Inferior parietal cortex (tissue), 1 donor: ENCODE results near the gene TRPV2.
A peak's percentile ranks its signal among the peaks of the same experiment; 100 is the strongest.
"Not testable (repeated sequence)": the region's sequence is repeated elsewhere in the genome, so short reads cannot be mapped to it uniquely, and the experiment has no call there.

ENCODE experiments used
- DNase-seq: peaks from one replicate; pipeline ENCODE4 v3.0.0-alpha.2; 2016; ENCODE audit errors: extremely low spot score

TRPV2 gene

GRCh38 chr17:16435925-16436886, 20.8 kb downstream of the TRPV2 start:
- DNase-seq = no peak

- DNase-seq = no peak
Measured at GRCh38 chr17:16437083-16437482, 21.7 kb downstream of the TRPV2 start.

GRCh38 chr17:16438173-16438556, 22.8 kb downstream of the TRPV2 start:
- no peak for DNase-seq

GRCh38 chr17:16438557-16439302, 23.4 kb downstream of the TRPV2 start:
- DNase-seq = peak; percentile 98

- no peak for DNase-seq
Measured at GRCh38 chr17:16439303-16439791, 24.0 kb downstream of the TRPV2 start.

GRCh38 chr17:16439811-16440351, 24.5 kb downstream of the TRPV2 start:
- DNase-seq = no peak

GRCh38 chr17:16440354-16440753, 25.0 kb downstream of the TRPV2 start:
- not testable (repeated sequence) for DNase-seq

- no peak for DNase-seq
Measured at GRCh38 chr17:16440901-16441629, 25.7 kb downstream of the TRPV2 start.

- no peak for DNase-seq
Measured at GRCh38 chr17:16442141-16442540, 26.8 kb downstream of the TRPV2 start.

GRCh38 chr17:16442594-16443510, 27.5 kb downstream of the TRPV2 start:
- DNase-seq = no peak

GRCh38 chr17:16443511-16444257, 28.3 kb downstream of the TRPV2 start:
- DNase-seq = no peak

GRCh38 chr17:16444258-16444886, 29.0 kb downstream of the TRPV2 start:
- no peak for DNase-seq

- DNase-seq = no peak
Measured at GRCh38 chr17:16446338-16446983, 31.1 kb downstream of the TRPV2 start.

GRCh38 chr17:16447676-16448075, 32.3 kb downstream of the TRPV2 start:
- no peak for DNase-seq

GRCh38 chr17:16448490-16448889, 33.1 kb downstream of the TRPV2 start:
- no peak for DNase-seq

- DNase-seq = no peak
Measured at GRCh38 chr17:16449121-16449570, 33.8 kb downstream of the TRPV2 start.

- DNase-seq = no peak
Measured at GRCh38 chr17:16450028-16450427, 34.7 kb downstream of the TRPV2 start.

GRCh38 chr17:16452268-16452667, 36.9 kb downstream of the TRPV2 start:
- not testable (repeated sequence) for DNase-seq

GRCh38 chr17:16453493-16453851, 38.1 kb downstream of the TRPV2 start:
- no peak for DNase-seq
